ENCODE results near the gene ARF4. TPM values are rescaled to one million over a fixed set of nuclear protein-coding genes. Genes with fewer than 3 reads are reported as not detected.

The ARF4 gene
- total RNA-seq, 1 experiment from 2014 or later, result 112 TPM

GRCh38 chr3:57582474-57583168 is 14.5 kb downstream of the ARF4 start:
- Histone ChIP-seq H2AFZ (ENCODE audit: low read depth, low read length, poor library complexity, severe bottlenecking) (no peak overlapping the region), H3K9me3 (ENCODE audit: control insufficient read depth in 1 of 2, insufficient read depth in 1 of 2, low read depth in 1 of 2, low read length in 2 of 2) (no peaks in the 10 kb centered on the region), H3K79me2 (ENCODE audit: insufficient read depth, low read length) (peaks cover 98% of the 10 kb centered on the region), H3K9ac (ENCODE audit: low read length) (no peak overlapping the region), H4K20me1 (ENCODE audit: insufficient read depth) (peaks cover 7% of the 10 kb centered on the region), H3K9me2 (ENCODE audit: insufficient read depth) (no peaks in the 10 kb centered on the region), H3K4me3 (replicated peaks in 1 of 2; ENCODE audit: low read depth in 1 of 2, low read length in 2 of 2) (no peak overlapping the region), H3K4me1 (ENCODE audit: control insufficient read depth in 1 of 2, insufficient read depth in 2 of 2, low read length in 2 of 2) (peaks cover 0 to 5% of the 10 kb centered on the region in 2 experiments; a peak in 1 of 4 replicates), H3K27me3 (ENCODE audit: insufficient read depth, low read length) (no peaks in the 10 kb centered on the region), H3K4me2 (ENCODE audit: low read length) (no peak overlapping the region), H3K27ac (ENCODE audit: low read depth, low read length) (no peak overlapping the region), H3K36me3 (ENCODE audit: control insufficient read depth in 1 of 2, insufficient read depth in 2 of 2, low read length in 2 of 2) (peaks cover 15 to 17% of the 10 kb centered on the region in 2 experiments; a peak in 3 of 4 replicates)
- peak; percentile 82 for ATAC-seq
- intact Hi-C loops (cut with micrococcal nuclease), result loop anchor here (1.0 to 10.0 kb wide), 2 partner anchors 185 to 408 kb away; no protein-coding TSS in a partner anchor
- ChIA-PET CTCF (interaction anchor here (0.6 kb wide), 1 partner anchor 568 kb away, joined by 3 read pairs; no protein-coding TSS in a partner anchor), POLR2A (no interaction called here), RAD21 (ENCODE audit: low non-redundant PET in 1 of 2, low total read pairs in 2 of 2, uncharacterized antibody in 2 of 2, unreplicated experiment in 2 of 2) (no interaction called here)
- TF ChIP-seq CBX3 (IDR thresholded peaks at IDR 0.05; ENCODE audit: low read depth) (no peak), ZFX (IDR thresholded peaks at IDR 0.05) (no peak), RAD21 (IDR thresholded peaks at IDR 0.05; ENCODE audit: low read depth) (peak; percentile 44)
- TF ChIP-seq, protein P1, sequence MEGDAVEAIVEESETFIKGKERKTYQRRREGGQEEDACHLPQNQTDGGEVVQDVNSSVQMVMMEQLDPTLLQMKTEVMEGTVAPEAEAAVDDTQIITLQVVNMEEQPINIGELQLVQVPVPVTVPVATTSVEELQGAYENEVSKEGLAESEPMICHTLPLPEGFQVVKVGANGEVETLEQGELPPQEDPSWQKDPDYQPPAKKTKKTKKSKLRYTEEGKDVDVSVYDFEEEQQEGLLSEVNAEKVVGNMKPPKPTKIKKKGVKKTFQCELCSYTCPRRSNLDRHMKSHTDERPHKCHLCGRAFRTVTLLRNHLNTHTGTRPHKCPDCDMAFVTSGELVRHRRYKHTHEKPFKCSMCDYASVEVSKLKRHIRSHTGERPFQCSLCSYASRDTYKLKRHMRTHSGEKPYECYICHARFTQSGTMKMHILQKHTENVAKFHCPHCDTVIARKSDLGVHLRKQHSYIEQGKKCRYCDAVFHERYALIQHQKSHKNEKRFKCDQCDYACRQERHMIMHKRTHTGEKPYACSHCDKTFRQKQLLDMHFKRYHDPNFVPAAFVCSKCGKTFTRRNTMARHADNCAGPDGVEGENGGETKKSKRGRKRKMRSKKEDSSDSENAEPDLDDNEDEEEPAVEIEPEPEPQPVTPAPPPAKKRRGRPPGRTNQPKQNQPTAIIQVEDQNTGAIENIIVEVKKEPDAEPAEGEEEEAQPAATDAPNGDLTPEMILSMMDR (IDR thresholded peaks at IDR 0.05 in 2 of 3, conservative IDR thresholded peaks at IDR 0.05 in 1 of 3; ENCODE audit: borderline replicate concordance in 1 of 3, insufficient read depth in 1 of 3, low read depth in 2 of 3, low read length in 2 of 3), result peak; percentile 14 to 60 (median 54); a peak in 4 of 6 replicates
- DNase-seq (ENCODE audit: low read depth, low spot score), result peak; percentile 24
- no TSS peak for BruUV-seq (replicated peaks)

DNA sequence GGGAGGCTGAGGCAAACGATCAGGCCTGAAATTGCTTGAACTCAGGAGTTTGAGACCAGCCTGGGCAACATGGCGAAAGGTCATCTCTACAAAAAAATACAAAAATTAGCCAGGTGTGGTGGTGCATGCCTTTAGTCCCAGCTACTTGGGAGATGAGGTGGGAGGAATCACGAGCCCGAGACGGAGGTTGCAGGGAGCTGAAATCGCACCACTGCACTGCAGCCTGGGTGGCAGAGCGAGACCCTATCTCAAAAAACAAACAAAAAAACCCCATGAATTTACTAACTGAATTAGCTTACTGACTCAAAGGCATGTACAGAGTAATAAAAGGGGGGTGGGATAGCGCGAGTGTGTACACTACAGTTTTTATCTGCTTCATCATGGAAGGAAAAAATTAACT is 19.3 kb downstream of the ARF4 start:
- ATAC-seq, result no peak
- peaks cover 27 to 28% of the 10 kb centered on the region in 2 experiments for H3K36me3 ChIP-seq (ENCODE audit: control insufficient read depth in 1 of 2, insufficient read depth in 2 of 2, low read length in 2 of 2)
- POLR2A ChIA-PET, result no interaction called here
- no peak overlapping the region for H3K9ac ChIP-seq (ENCODE audit: low read length)
- no TSS peak for BruUV-seq (replicated peaks)
- RAD21 ChIA-PET (ENCODE audit: low non-redundant PET in 1 of 2, low total read pairs in 2 of 2, uncharacterized antibody in 2 of 2, unreplicated experiment in 2 of 2), result no interaction called here
- CTCF ChIA-PET, result no interaction called here
- H3K79me2 ChIP-seq (ENCODE audit: insufficient read depth, low read length), result peaks cover 96% of the 10 kb centered on the region
- H3K9me2 ChIP-seq (ENCODE audit: insufficient read depth), result no peaks in the 10 kb centered on the region
- no peaks in the 10 kb centered on the region for H3K9me3 ChIP-seq (ENCODE audit: control insufficient read depth in 1 of 2, insufficient read depth in 1 of 2, low read depth in 1 of 2, low read length in 2 of 2)
- no peak overlapping the region for H2AFZ ChIP-seq (ENCODE audit: low read depth, low read length, poor library complexity, severe bottlenecking)
- H3K27me3 ChIP-seq (ENCODE audit: insufficient read depth, low read length), result no peaks in the 10 kb centered on the region
- no peak overlapping the region for H3K4me2 ChIP-seq (ENCODE audit: low read length)
- intact Hi-C loops (cut with micrococcal nuclease), result no loop called here
- no peak overlapping the region for H3K4me3 ChIP-seq (replicated peaks in 1 of 2; ENCODE audit: low read depth in 1 of 2, low read length in 2 of 2)
- H3K27ac ChIP-seq (ENCODE audit: low read depth, low read length), result no peak overlapping the region
- H3K4me1 ChIP-seq (ENCODE audit: control insufficient read depth in 1 of 2, insufficient read depth in 2 of 2, low read length in 2 of 2), result peaks cover 0 to 4% of the 10 kb centered on the region in 2 experiments; a peak in 1 of 4 replicates
- peaks cover 3% of the 10 kb centered on the region; the same call in 1 of the 2 replicates for H4K20me1 ChIP-seq (ENCODE audit: insufficient read depth)
- DNase-seq (ENCODE audit: low read depth, low spot score), result no peak
- TF ChIP-seq, protein P1 (IDR thresholded peaks at IDR 0.05 in 2 of 3, conservative IDR thresholded peaks at IDR 0.05 in 1 of 3; ENCODE audit: borderline replicate concordance in 1 of 3, insufficient read depth in 1 of 3, low read depth in 2 of 3, low read length in 2 of 3), result no peak
- TF ChIP-seq, protein P2, sequence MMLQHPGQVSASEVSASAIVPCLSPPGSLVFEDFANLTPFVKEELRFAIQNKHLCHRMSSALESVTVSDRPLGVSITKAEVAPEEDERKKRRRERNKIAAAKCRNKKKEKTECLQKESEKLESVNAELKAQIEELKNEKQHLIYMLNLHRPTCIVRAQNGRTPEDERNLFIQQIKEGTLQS (IDR thresholded peaks at IDR 0.05), result no peak
- TF ChIP-seq SIN3A (IDR thresholded peaks at IDR 0.05; ENCODE audit: low read depth) (no peak), ZBTB33 (IDR thresholded peaks at IDR 0.05; ENCODE audit: extremely low read depth, insufficient replicate concordance, low read length) (no peak), CEBPB (IDR thresholded peaks at IDR 0.05; ENCODE audit: low read depth) (no peak), RAD21 (IDR thresholded peaks at IDR 0.05; ENCODE audit: low read depth) (no peak), MAX (IDR thresholded peaks at IDR 0.05) (no peak), EZH2 (IDR thresholded peaks at IDR 0.05) (no peak), JUND (IDR thresholded peaks at IDR 0.05) (no peak), CBX3 (IDR thresholded peaks at IDR 0.05; ENCODE audit: low read depth) (no peak)
